Central memory CD8-positive, alpha-beta T cell (primary cell): ENCODE results near the gene AKIRIN2.
A peak's percentile ranks its signal among the peaks of the same experiment; 100 is the strongest.

Source experiments
- ATAC-seq: fragments of 150-1000 bp; cut with Tn5 transposase; replicated peaks from 2 replicates; pipeline ENCODE4 v1.10.0; 2022; ENCODE audit warnings: mild to moderate bottlenecking, moderate FRiP score, moderate number of reproducible peaks; ENCODE audit not compliant: poor library complexity, severe bottlenecking; ENCODE audit errors: extremely low read depth
- DNase-seq, 2 donors: peaks; one replicate each; pipeline ENCODE4 v3.0.0; 2021; ENCODE audit warnings: low spot score in 2 of 2
- H3K27ac Mint-ChIP-seq: one replicate; pipeline ENCODE4 v1.8.0; 2022; ENCODE audit warnings: low read depth, mild to moderate bottlenecking, moderate library complexity, mixed read lengths
- H3K27me3 Mint-ChIP-seq: one replicate; pipeline ENCODE4 v1.8.0; 2022; ENCODE audit warnings: mixed read lengths
- H3K36me3 Mint-ChIP-seq: one replicate; pipeline ENCODE4 v1.8.0; 2022; ENCODE audit warnings: mild to moderate bottlenecking, moderate library complexity, mixed read lengths; ENCODE audit not compliant: insufficient read depth
- H3K4me1 Mint-ChIP-seq: one replicate; pipeline ENCODE4 v1.8.0; 2022; ENCODE audit warnings: mixed read lengths
- H3K4me3 Mint-ChIP-seq: one replicate; pipeline ENCODE4 v1.8.0; 2022; ENCODE audit warnings: mild to moderate bottlenecking, moderate library complexity, mixed read lengths
- H3K9me3 Mint-ChIP-seq: one replicate; pipeline ENCODE4 v1.8.0; 2022; ENCODE audit warnings: mixed read lengths

The AKIRIN2 gene

GRCh38 chr6:87701676-87702588 lies at the start of gene AKIRIN2:
Gene AKIRIN2, minus strand, starts transcription at chr6:87702233. Its CDS starts 549 bp downstream, at chr6:87701684.
- Mint-ChIP-seq H3K9me3 (no peaks in the 10 kb centered on the region), H3K27ac (peak within 1 kb of the TSS; percentile 80), H3K4me3 (peak within 1 kb of the TSS; percentile 87), H3K27me3 (no peaks in the 10 kb centered on the region), H3K4me1 (peaks cover 40% of the 10 kb centered on the region), H3K36me3 (peaks cover 10% of the 10 kb centered on the region)
- DNase-seq: peak; percentile 96 to 97
- peak; percentile 78 for ATAC-seq

- no peak overlapping the region for H3K27ac Mint-ChIP-seq
- H3K4me1 Mint-ChIP-seq: peaks cover 11% of the 10 kb centered on the region
- ATAC-seq (no peak), DNase-seq (no peak)
- no peaks in the 10 kb centered on the region for H3K9me3 Mint-ChIP-seq
- no peaks in the 10 kb centered on the region for H3K27me3 Mint-ChIP-seq
- H3K36me3 Mint-ChIP-seq: peaks cover 3% of the 10 kb centered on the region
- H3K4me3 Mint-ChIP-seq: no peak overlapping the region
Observed at GRCh38 chr6:87747646-87748045, 45.6 kb upstream of the AKIRIN2 start.

- Mint-ChIP-seq H3K4me3 (no peak overlapping the region), H3K27ac (no peak overlapping the region), H3K27me3 (no peaks in the 10 kb centered on the region), H3K36me3 (peaks cover 10% of the 10 kb centered on the region), H3K4me1 (peaks cover 25% of the 10 kb centered on the region), H3K9me3 (no peaks in the 10 kb centered on the region)
- no peak for DNase-seq
- no peak for ATAC-seq
Observed at GRCh38 chr6:87745966-87746721, 44.1 kb upstream of the AKIRIN2 start.

- Mint-ChIP-seq H3K4me1 (peaks cover 32% of the 10 kb centered on the region), H3K9me3 (no peaks in the 10 kb centered on the region), H3K27ac (peak overlapping the region; percentile 26), H3K27me3 (no peaks in the 10 kb centered on the region), H3K36me3 (peaks cover 10% of the 10 kb centered on the region), H3K4me3 (no peak overlapping the region)
- ATAC-seq: no peak
- DNase-seq: no peak
Observed at GRCh38 chr6:87743454-87743853, 41.4 kb upstream of the AKIRIN2 start.

GRCh38 chr6:87742106-87742505 lies 40.1 kb upstream of the AKIRIN2 start:
- H3K4me3 Mint-ChIP-seq: no peak overlapping the region

GRCh38 chr6:87741001-87741650 lies 39.1 kb upstream of the AKIRIN2 start:
- Mint-ChIP-seq H3K27ac (peak overlapping the region; percentile 26), H3K4me1 (peaks cover 51% of the 10 kb centered on the region)

More at GRCh38 chr6:87742106-87742505, 40.1 kb upstream of the AKIRIN2 start:
- Mint-ChIP-seq H3K4me1 (peaks cover 46% of the 10 kb centered on the region), H3K36me3 (peaks cover 10% of the 10 kb centered on the region), H3K27ac (peak overlapping the region; percentile 26), H3K9me3 (no peaks in the 10 kb centered on the region), H3K27me3 (no peaks in the 10 kb centered on the region)
- DNase-seq (peak in 1 of 2 donors; percentile 44), ATAC-seq (peak; percentile 90)

GRCh38 chr6:87738744-87739143 lies 36.7 kb upstream of the AKIRIN2 start:
- DNase-seq (no peak), ATAC-seq (peak; percentile 12)
- Mint-ChIP-seq H3K27me3 (no peaks in the 10 kb centered on the region), H3K4me3 (peak overlapping the region; percentile 62), H3K36me3 (peaks cover 10% of the 10 kb centered on the region), H3K9me3 (no peaks in the 10 kb centered on the region), H3K4me1 (peaks cover 46% of the 10 kb centered on the region), H3K27ac (peak overlapping the region; percentile 87)

More at GRCh38 chr6:87741001-87741650, 39.1 kb upstream of the AKIRIN2 start:
- Mint-ChIP-seq H3K36me3 (peaks cover 10% of the 10 kb centered on the region), H3K9me3 (no peaks in the 10 kb centered on the region), H3K27me3 (no peaks in the 10 kb centered on the region), H3K4me3 (no peak overlapping the region)
- DNase-seq (no peak), ATAC-seq (no peak)

GRCh38 chr6:87738000-87738399 lies 36.0 kb upstream of the AKIRIN2 start:
- H3K27ac Mint-ChIP-seq: peak overlapping the region; percentile 87
- no peak for ATAC-seq
- H3K9me3 Mint-ChIP-seq: no peaks in the 10 kb centered on the region
- no peaks in the 10 kb centered on the region for H3K27me3 Mint-ChIP-seq
- no peak for DNase-seq
- peak overlapping the region; percentile 62 for H3K4me3 Mint-ChIP-seq
- peaks cover 10% of the 10 kb centered on the region for H3K36me3 Mint-ChIP-seq
- H3K4me1 Mint-ChIP-seq: peaks cover 43% of the 10 kb centered on the region

- H3K4me1 Mint-ChIP-seq: peaks cover 40% of the 10 kb centered on the region
- H3K27ac Mint-ChIP-seq: peak overlapping the region; percentile 87
- no peaks in the 10 kb centered on the region for H3K9me3 Mint-ChIP-seq
- H3K27me3 Mint-ChIP-seq: no peaks in the 10 kb centered on the region
- H3K36me3 Mint-ChIP-seq: peaks cover under 1% of the 10 kb centered on the region
- DNase-seq (no peak), ATAC-seq (peak; percentile 44)
- peak overlapping the region; percentile 6 for H3K4me3 Mint-ChIP-seq
Observed at GRCh38 chr6:87736809-87737540, 34.9 kb upstream of the AKIRIN2 start.

- H3K4me3 Mint-ChIP-seq: no peak overlapping the region
- H3K27ac Mint-ChIP-seq: peak overlapping the region; percentile 13
- H3K27me3 Mint-ChIP-seq: no peaks in the 10 kb centered on the region
- peaks cover 17% of the 10 kb centered on the region for H3K4me1 Mint-ChIP-seq
- no peaks in the 10 kb centered on the region for H3K9me3 Mint-ChIP-seq
- no peaks in the 10 kb centered on the region for H3K36me3 Mint-ChIP-seq
- DNase-seq (no peak), ATAC-seq (peak; percentile 92)
Observed at GRCh38 chr6:87731818-87732661, 30.0 kb upstream of the AKIRIN2 start.

- ATAC-seq (no peak), DNase-seq (no peak)
- H3K4me3 Mint-ChIP-seq: no peak overlapping the region
- no peak overlapping the region for H3K27ac Mint-ChIP-seq
- H3K4me1 Mint-ChIP-seq: peaks cover 13% of the 10 kb centered on the region
- no peaks in the 10 kb centered on the region for H3K36me3 Mint-ChIP-seq
- no peaks in the 10 kb centered on the region for H3K27me3 Mint-ChIP-seq
- no peaks in the 10 kb centered on the region for H3K9me3 Mint-ChIP-seq
Observed at GRCh38 chr6:87731080-87731479, 29.0 kb upstream of the AKIRIN2 start.
